DOHH2 (cell line): ENCODE measurements around the gene SMIM45.

Source experiments
- CTCF ChIP-seq: fragments of 200-600 bp; sonication (generic); IDR thresholded peaks from one replicate; pipeline ENCODE4 v1.5.1; 2014; ENCODE audit warnings: antibody characterized with exemption, mild to moderate bottlenecking, low read depth, low read length; ENCODE audit not compliant: poor library complexity, severe bottlenecking
- EZH2phosphoT487 ChIP-seq: fragments of 200-600 bp; sonication (generic); IDR thresholded peaks from 2 replicates; pipeline ENCODE4 v1.6.1; 2017; ENCODE audit warnings: borderline replicate concordance, mild to moderate bottlenecking, antibody characterized with exemption, low read length, moderate library complexity, mixed read lengths

GRCh38 chr22:41916745-41917358 lies 35.1 kb upstream of the SMIM45 start:
- TF ChIP-seq CTCF, result no peak
- no peak for TF ChIP-seq EZH2phosphoT487
